GM21526 (cell line): ENCODE results near the gene EARS2.
"Not testable (repeated sequence)": the region's sequence is repeated elsewhere in the genome, so short reads cannot be mapped to it uniquely, and the experiment has no call there.

ENCODE experiments used
- ATAC-seq: cut with Tn5 transposase; IDR thresholded peaks from one replicate; pipeline ENCODE4 v1.9.1; 2021; ENCODE audit warnings: moderate library complexity; ENCODE audit not compliant: unreplicated experiment, low FRiP score

The EARS2 gene

DNA sequence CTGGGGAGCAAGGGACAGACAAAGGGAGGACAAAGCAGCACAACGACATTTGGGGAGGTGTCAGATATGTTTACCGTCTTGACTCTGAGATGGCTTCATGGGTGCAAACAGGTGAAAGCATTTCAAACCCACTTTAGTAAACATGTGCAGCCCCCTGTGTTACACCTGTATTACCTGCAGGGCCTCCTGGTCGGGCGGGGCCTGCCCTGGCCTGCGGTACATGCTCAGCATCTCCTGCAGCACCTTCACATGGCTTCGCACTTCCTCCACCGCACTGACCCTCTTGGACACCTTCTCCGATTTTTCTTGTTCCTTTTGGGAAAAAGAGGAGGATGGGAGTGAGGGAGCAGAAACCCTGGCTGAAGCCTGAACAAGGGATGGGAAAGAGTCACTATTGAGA, 71.3 kb downstream of the EARS2 start:
- no peak for ATAC-seq

- ATAC-seq, result no peak
Observed at GRCh38 chr16:23485257-23485614, 71.9 kb downstream of the EARS2 start.

GRCh38 chr16:23484510-23485256, 72.5 kb downstream of the EARS2 start:
- no peak for ATAC-seq

DNA sequence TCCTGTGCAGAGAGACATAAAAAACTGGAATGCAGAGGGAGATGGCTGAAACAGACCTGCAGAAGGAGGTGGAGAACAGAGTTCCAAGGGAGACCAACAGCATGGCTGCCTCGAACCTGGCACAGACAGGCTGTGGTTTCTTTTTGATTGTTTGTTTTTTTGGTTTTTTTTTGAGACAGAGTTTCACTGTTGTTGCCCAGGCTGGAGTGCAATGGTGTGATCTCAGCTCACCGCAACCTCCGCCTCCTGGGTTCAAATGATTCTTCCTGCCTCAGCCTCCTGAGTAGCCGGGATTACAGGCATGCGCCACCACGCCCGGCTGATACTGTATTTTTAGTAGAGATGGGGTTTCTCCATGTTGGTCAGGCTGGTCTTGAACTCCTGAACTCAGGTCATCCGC, 73.7 kb downstream of the EARS2 start:
- not testable (repeated sequence) for ATAC-seq

DNA sequence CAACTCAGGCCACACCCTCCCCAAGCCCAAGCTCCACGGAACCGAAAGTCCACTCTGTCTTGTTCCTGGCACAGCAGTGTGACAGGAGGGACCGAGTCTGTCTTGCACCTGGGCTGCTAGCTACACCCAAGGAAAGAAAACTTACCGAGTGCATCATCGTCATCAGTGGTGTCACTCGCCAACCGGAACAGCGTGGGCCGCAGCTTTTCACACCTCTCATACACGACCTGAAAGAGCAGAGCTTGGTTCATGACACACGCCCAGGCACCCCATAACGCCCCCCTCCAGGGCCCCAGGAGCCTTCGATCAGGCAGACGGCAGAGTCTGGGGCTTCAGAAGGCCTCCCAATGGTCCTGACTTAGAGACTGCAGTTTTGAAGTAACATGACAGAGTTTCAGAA, 74.4 kb downstream of the EARS2 start:
- no peak for ATAC-seq

- ATAC-seq, result no peak
Observed at GRCh38 chr16:23480257-23480656, 76.9 kb downstream of the EARS2 start.

GRCh38 chr16:23479138-23479537, 78.0 kb downstream of the EARS2 start:
- no peak for ATAC-seq

DNA sequence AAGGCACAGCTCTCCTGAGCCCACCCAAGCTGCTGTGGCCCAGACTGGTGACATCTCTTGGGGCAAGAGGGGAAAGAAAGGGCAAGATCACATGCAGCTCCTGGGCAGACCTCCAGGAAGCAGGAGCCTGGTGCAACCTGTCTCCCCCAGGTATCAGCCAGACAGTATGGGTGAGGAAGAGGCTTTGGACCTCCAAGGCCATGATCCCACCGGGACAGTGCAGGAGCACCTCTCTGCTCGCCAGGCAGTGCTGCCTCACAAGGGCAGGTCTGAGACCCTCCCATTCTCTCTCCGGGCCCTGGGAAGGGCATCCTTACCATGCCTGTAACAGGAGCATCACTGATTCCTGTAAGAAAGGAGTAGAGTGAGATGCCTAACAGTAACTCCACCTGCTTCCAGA, 78.6 kb downstream of the EARS2 start:
- ATAC-seq, result no peak

- no peak for ATAC-seq
Observed at GRCh38 chr16:23476289-23476688, 80.9 kb downstream of the EARS2 start.
